Stimulated activated CD4-positive, alpha-beta T cell treated with anti-CD3 and anti-CD28 coated beads, Interleukin-2, amount 100 ng/mL, for 24 hours (primary cell): ENCODE results near the gene TEX44.
A peak's percentile ranks its signal among the peaks of the same experiment; 100 is the strongest.
"Not testable (repeated sequence)": the region's sequence is repeated elsewhere in the genome, so short reads cannot be mapped to it uniquely, and the experiment has no call there.

Source experiments
- DNase-seq, 2 donors: peaks; one replicate each; pipeline ENCODE4 v3.0.0-alpha.2; 2020

Gene TEX44

GRCh38 chr2:231573096-231573495 lies 19.6 kb upstream of the TEX44 start:
- no peak for DNase-seq

GRCh38 chr2:231573698-231574421 lies 18.8 kb upstream of the TEX44 start:
- no peak for DNase-seq

- no peak for DNase-seq
Measured at GRCh38 chr2:231575612-231576256, 16.9 kb upstream of the TEX44 start.

- DNase-seq = no peak
Measured at GRCh38 chr2:231576465-231576864, 16.2 kb upstream of the TEX44 start.

- not testable (repeated sequence) for DNase-seq
Measured at GRCh38 chr2:231578655-231579054, 14.0 kb upstream of the TEX44 start.

- DNase-seq = no peak
Measured at GRCh38 chr2:231579560-231579959, 13.1 kb upstream of the TEX44 start.

- DNase-seq = no peak
Measured at GRCh38 chr2:231581328-231581727, 11.3 kb upstream of the TEX44 start.

- no peak for DNase-seq
Measured at GRCh38 chr2:231583982-231584381, 8.7 kb upstream of the TEX44 start.

- DNase-seq = not testable (repeated sequence)
Measured at GRCh38 chr2:231587744-231588143, 4.9 kb upstream of the TEX44 start.

GRCh38 chr2:231589656-231590055 lies 3.0 kb upstream of the TEX44 start:
- DNase-seq = no peak

- no peak for DNase-seq
Measured at GRCh38 chr2:231590614-231591013, 2.0 kb upstream of the TEX44 start.

- no peak for DNase-seq
Measured at GRCh38 chr2:231593666-231594065, 1.0 kb downstream of the TEX44 start.

- no peak for DNase-seq
Measured at GRCh38 chr2:231597014-231597611, 4.4 kb downstream of the TEX44 start.

- DNase-seq = no peak
Measured at GRCh38 chr2:231597627-231598026, 5.0 kb downstream of the TEX44 start.

GRCh38 chr2:231600619-231601355 lies 8.1 kb downstream of the TEX44 start:
- no peak for DNase-seq

- DNase-seq = peak; percentile 88
Measured at GRCh38 chr2:231601356-231602229, 8.9 kb downstream of the TEX44 start.

- DNase-seq = no peak
Measured at GRCh38 chr2:231602859-231603467, 10.3 kb downstream of the TEX44 start.

GRCh38 chr2:231604101-231604684 lies 11.5 kb downstream of the TEX44 start:
- DNase-seq = no peak

GRCh38 chr2:231604685-231605606 lies 12.3 kb downstream of the TEX44 start:
- peak; percentile 94 to 97 for DNase-seq

- DNase-seq = no peak
Measured at GRCh38 chr2:231605607-231606091, 13.0 kb downstream of the TEX44 start.
